HepG2 (cell line): ENCODE measurements around the gene SDR42E2. TPM values are rescaled to one million over a fixed set of nuclear protein-coding genes. Genes with fewer than 3 reads are reported as not detected.

Experiments
- ARNTL ChIP-seq: sonication (generic); formaldehyde crosslinking; IDR thresholded peaks from 2 replicates; pipeline ENCODE4 v1.4.0; 2020; ENCODE audit warnings: mild to moderate bottlenecking, missing genetic modification reagents
- ATF7-NPFF ChIP-seq: sonication (generic); formaldehyde crosslinking; IDR thresholded peaks from 2 replicates; pipeline ENCODE4 v1.8.1; 2023; ENCODE audit warnings: mild to moderate bottlenecking, low read depth, missing genetic modification reagents, moderate library complexity
- BCL3 ChIP-seq: sonication (generic); formaldehyde crosslinking; IDR thresholded peaks from 2 replicates; pipeline ENCODE4 v1.5.1; 2020; ENCODE audit warnings: mild to moderate bottlenecking, missing genetic modification reagents, moderate library complexity
- CBX2 ChIP-seq, 2 experiments: fragments of 200-600 bp in 1 of 2; sonication (generic); formaldehyde crosslinking in 1 of 2; IDR thresholded peaks; 2 replicates each; pipeline versions ENCODE4 v1.7.0 to v1.8.1; 2018 to 2022; ENCODE audit warnings: low read depth in 2 of 2, low read length in 1 of 2, mild to moderate bottlenecking in 1 of 2, missing genetic modification reagents in 1 of 2
- CEBPG ChIP-seq: IDR thresholded peaks from 2 replicates; pipeline ENCODE4 v1.6.1; 2016
- FOXM1 ChIP-seq: sonication (generic); formaldehyde crosslinking; IDR thresholded peaks from 2 replicates; pipeline ENCODE4 v1.5.0; 2020; ENCODE audit warnings: missing genetic modification reagents
- GABPB1 ChIP-seq: IDR thresholded peaks from 2 replicates; pipeline ENCODE4 v1.6.1; 2016; ENCODE audit warnings: mild to moderate bottlenecking, missing genetic modification reagents, moderate library complexity, missing compliant biosample characterization
- IRF9 ChIP-seq: sonication (generic); formaldehyde crosslinking; IDR thresholded peaks from 2 replicates; pipeline ENCODE4 v1.8.0; 2022; ENCODE audit warnings: missing genetic modification reagents, mild to moderate bottlenecking, borderline replicate concordance
- JUNB ChIP-seq: sonication (generic); formaldehyde crosslinking; IDR thresholded peaks from 2 replicates; pipeline ENCODE4 v1.8.0; 2022; ENCODE audit warnings: missing genetic modification reagents, mild to moderate bottlenecking, borderline replicate concordance
- KAT2B ChIP-seq: fragments of 150-350 bp; IDR thresholded peaks from 2 replicates; pipeline ENCODE4 v1.6.1; 2014; ENCODE audit warnings: low read depth, low read length, borderline replicate concordance
- MBD4 ChIP-seq: IDR thresholded peaks from 2 replicates; pipeline ENCODE4 v1.6.1; 2012; ENCODE audit warnings: low read length, inconsistent platforms, borderline replicate concordance
- MTF2 ChIP-seq: sonication (generic); formaldehyde crosslinking; IDR thresholded peaks from 2 replicates; pipeline ENCODE4 v1.5.0; 2020; ENCODE audit warnings: missing genetic modification reagents, borderline replicate concordance
- NCOA5 ChIP-seq: sonication (generic); formaldehyde crosslinking; IDR thresholded peaks from 2 replicates; pipeline ENCODE4 v1.4.0; 2020; ENCODE audit warnings: missing genetic modification reagents
- NFE2 ChIP-seq: sonication (generic); formaldehyde crosslinking; IDR thresholded peaks from 2 replicates; pipeline ENCODE4 v1.4.0; 2020; ENCODE audit warnings: missing genetic modification reagents
- NR3C1 ChIP-seq: sonication (generic); formaldehyde crosslinking; IDR thresholded peaks from 2 replicates; pipeline ENCODE4 v1.4.0; 2020; ENCODE audit warnings: missing genetic modification reagents
- RARG ChIP-seq: sonication (generic); formaldehyde crosslinking; IDR thresholded peaks from 2 replicates; pipeline ENCODE4 v1.4.0; 2020; ENCODE audit warnings: low read depth, mild to moderate bottlenecking, missing genetic modification reagents
- RELA ChIP-seq: sonication (generic); formaldehyde crosslinking; IDR thresholded peaks from 2 replicates; pipeline ENCODE4 v1.4.0; 2020; ENCODE audit warnings: missing genetic modification reagents
- RNF2 ChIP-seq: fragments of 450-650 bp; conservative IDR thresholded peaks from 2 replicates; pipeline ENCODE4 v1.6.1; 2016; ENCODE audit warnings: low read depth
- TBX3 ChIP-seq: fragments of 450-650 bp; IDR thresholded peaks from 2 replicates; pipeline ENCODE4 v1.6.1; 2017; ENCODE audit warnings: antibody characterized with exemption, mild to moderate bottlenecking, inconsistent platforms, borderline replicate concordance
- THAP11 ChIP-seq: IDR thresholded peaks from 2 replicates; pipeline ENCODE4 v1.6.1; 2016; ENCODE audit warnings: missing biosample characterization, missing genetic modification reagents
- TMF1 ChIP-seq: sonication (generic); formaldehyde crosslinking; IDR thresholded peaks from 2 replicates; pipeline ENCODE4 v1.8.1; 2022; ENCODE audit warnings: low read depth, missing genetic modification reagents
- ZBTB8A ChIP-seq: sonication (generic); formaldehyde crosslinking; IDR thresholded peaks from 2 replicates; pipeline ENCODE4 v1.4.0; 2020; ENCODE audit warnings: mild to moderate bottlenecking, low read depth, missing genetic modification reagents, borderline replicate concordance
- ZNF20 ChIP-seq: sonication (generic); formaldehyde crosslinking; IDR thresholded peaks from 2 replicates; pipeline ENCODE4 v1.4.0; 2020; ENCODE audit warnings: mild to moderate bottlenecking, moderate library complexity, missing genetic modification reagents
- ZNF30 ChIP-seq: sonication (generic); formaldehyde crosslinking; IDR thresholded peaks from 2 replicates; pipeline ENCODE4 v1.5.0; 2020; ENCODE audit warnings: mild to moderate bottlenecking, missing genetic modification reagents
- polyA plus RNA-seq, 8 experiments: library from polyadenylated mRNA; depleted of rRNA in 3 of 8; stranded (reverse) in 7 of 8; unstranded in 1 of 8; fragments of >200 nt; fragmentation: Illumina TruSeq in 4 of 8; extraction: Trizol in 4 of 8; gene quantifications; 2 replicates each; pipeline versions ENCODE4 v1.2.1 to v1.2.3, GENCODE V29; 2011 to 2016; ENCODE audit warnings: low read depth in 4 of 8, missing spikeins in 1 of 8, mixed read lengths in 1 of 8; ENCODE audit not compliant: insufficient read depth in 1 of 8
- total RNA-seq, 5 experiments: library from RNA; depleted of rRNA; stranded (reverse); fragments of >200 nt; fragmentation: Illumina TruSeq; extraction: Trizol; gene quantifications; 2 replicates each; pipeline ENCODE4 v1.2.3, GENCODE V29; 2016; ENCODE audit warnings: low read depth in 1 of 5
- TF ChIP-seq, protein P1 (sequence below): sonication (generic); formaldehyde crosslinking; IDR thresholded peaks from 2 replicates; pipeline ENCODE4 v1.9.0; 2022; ENCODE audit warnings: low read depth, missing genetic modification reagents
- TF ChIP-seq, protein P2 (sequence below): sonication (generic); formaldehyde crosslinking; conservative IDR thresholded peaks from 2 replicates; pipeline ENCODE4 v1.8.0; 2022; ENCODE audit warnings: low read depth, missing genetic modification reagents

The SDR42E2 gene
- total and polyA plus RNA-seq, 2 of the 13 experiments (the other 11 are each of a cell fraction or from before 2014, with no cell fraction given) = 0.05 to 0.11 TPM

- TF ChIP-seq JUNB (CRISPR knock-in tag) (no peak), GABPB1 (CRISPR knock-in tag) (no peak), TMF1 (CRISPR knock-in tag) (no peak), CBX2 (IDR thresholded peaks at IDR 0.05; ENCODE audit: low read depth, low read length) (no peak), CBX2 (CRISPR knock-in tag; IDR thresholded peaks at IDR 0.05; ENCODE audit: low read depth) (no peak), RNF2 (no peak), ZNF20 (CRISPR knock-in tag) (no peak), TBX3 (no peak), ATF7-NPFF (no peak), MBD4 (no peak), ZNF30 (no peak), RELA (CRISPR knock-in tag) (peak; percentile 77; the same call in 1 of the 2 replicates), FOXM1 (no peak), NCOA5 (no peak), NFE2 (CRISPR knock-in tag) (no peak), NR3C1 (CRISPR knock-in tag) (no peak), KAT2B (no peak), ZBTB8A (no peak), THAP11 (CRISPR knock-in tag) (peak; percentile 64), IRF9 (CRISPR knock-in tag) (no peak), ARNTL (CRISPR knock-in tag) (peak; percentile 40; the same call in 1 of the 2 replicates), MTF2 (CRISPR knock-in tag) (no peak), BCL3 (CRISPR knock-in tag) (no peak), CEBPG (no peak), RARG (CRISPR knock-in tag) (no peak)
- TF ChIP-seq, protein P1, sequence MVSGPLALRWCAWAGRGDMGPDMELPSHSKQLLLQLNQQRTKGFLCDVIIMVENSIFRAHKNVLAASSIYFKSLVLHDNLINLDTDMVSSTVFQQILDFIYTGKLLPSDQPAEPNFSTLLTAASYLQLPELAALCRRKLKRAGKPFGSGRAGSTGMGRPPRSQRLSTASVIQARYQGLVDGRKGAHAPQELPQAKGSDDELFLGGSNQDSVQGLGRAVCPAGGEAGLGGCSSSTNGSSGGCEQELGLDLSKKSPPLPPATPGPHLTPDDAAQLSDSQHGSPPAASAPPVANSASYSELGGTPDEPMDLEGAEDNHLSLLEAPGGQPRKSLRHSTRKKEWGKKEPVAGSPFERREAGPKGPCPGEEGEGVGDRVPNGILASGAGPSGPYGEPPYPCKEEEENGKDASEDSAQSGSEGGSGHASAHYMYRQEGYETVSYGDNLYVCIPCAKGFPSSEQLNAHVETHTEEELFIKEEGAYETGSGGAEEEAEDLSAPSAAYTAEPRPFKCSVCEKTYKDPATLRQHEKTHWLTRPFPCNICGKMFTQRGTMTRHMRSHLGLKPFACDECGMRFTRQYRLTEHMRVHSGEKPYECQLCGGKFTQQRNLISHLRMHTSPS (CRISPR knock-in tag) = no peak
- TF ChIP-seq, protein P2, sequence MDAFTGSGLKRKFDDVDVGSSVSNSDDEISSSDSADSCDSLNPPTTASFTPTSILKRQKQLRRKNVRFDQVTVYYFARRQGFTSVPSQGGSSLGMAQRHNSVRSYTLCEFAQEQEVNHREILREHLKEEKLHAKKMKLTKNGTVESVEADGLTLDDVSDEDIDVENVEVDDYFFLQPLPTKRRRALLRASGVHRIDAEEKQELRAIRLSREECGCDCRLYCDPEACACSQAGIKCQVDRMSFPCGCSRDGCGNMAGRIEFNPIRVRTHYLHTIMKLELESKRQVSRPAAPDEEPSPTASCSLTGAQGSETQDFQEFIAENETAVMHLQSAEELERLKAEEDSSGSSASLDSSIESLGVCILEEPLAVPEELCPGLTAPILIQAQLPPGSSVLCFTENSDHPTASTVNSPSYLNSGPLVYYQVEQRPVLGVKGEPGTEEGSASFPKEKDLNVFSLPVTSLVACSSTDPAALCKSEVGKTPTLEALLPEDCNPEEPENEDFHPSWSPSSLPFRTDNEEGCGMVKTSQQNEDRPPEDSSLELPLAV (CRISPR knock-in tag) = no peak
Observed at GRCh38 chr16:22188595-22189442, 26.5 kb downstream of the SDR42E2 start (continued).
